Activated T-helper 1 cell treated with anti-CD3 and anti-CD28 coated beads, Interleukin-12 subunit alpha, Interleukin-12 subunit beta, Interleukin-2, Interleukin-4 antibody, amounts not matched to agents 30 ng/mL and 10 ng/mL and 1 ng/mL, durations not matched to agents 14 hours and 24 hours and 36 hours (primary cell): ENCODE results near the gene KIF17. TPM values are rescaled to one million over a fixed set of nuclear protein-coding genes. Genes with fewer than 3 reads are reported as not detected.

Experiments used
- DNase-seq: peaks from one replicate; pipeline ENCODE4 v3.0.0; 2021; ENCODE audit warnings: low spot score
- H3K27ac Mint-ChIP-seq: one replicate; pipeline ENCODE4 v1.8.0; 2021; ENCODE audit warnings: mild to moderate bottlenecking, mixed read lengths
- H3K27me3 Mint-ChIP-seq: one replicate; pipeline ENCODE4 v1.8.0; 2022; ENCODE audit warnings: mild to moderate bottlenecking, moderate library complexity, mixed read lengths; ENCODE audit not compliant: insufficient read depth
- H3K36me3 Mint-ChIP-seq: one replicate; pipeline ENCODE4 v1.8.0; 2021; ENCODE audit warnings: low read depth, mixed read lengths
- H3K4me1 Mint-ChIP-seq: one replicate; pipeline ENCODE4 v1.8.0; 2021; ENCODE audit warnings: low read depth, mixed read lengths
- H3K4me3 Mint-ChIP-seq: one replicate; pipeline ENCODE4 v1.8.0; 2021; ENCODE audit warnings: mild to moderate bottlenecking, moderate library complexity, mixed read lengths
- H3K9me3 Mint-ChIP-seq: one replicate; pipeline ENCODE4 v1.8.0; 2021; ENCODE audit warnings: mixed read lengths
- intact Hi-C: fragments of 100-400 bp; cut with micrococcal nuclease; formaldehyde crosslinking; loops from one replicate; pipeline ENCODE4 v1.15.1; 2024
- total RNA-seq: library from RNA; stranded (reverse); gene quantifications from 2 replicates; pipeline ENCODE4 v1.2.3, GENCODE V29; 2022

The KIF17 gene
- total RNA-seq, 1 donor from 2014 or later: not detected

- no peaks in the 10 kb centered on the region for H3K9me3 Mint-ChIP-seq
- no peak overlapping the region for H3K27ac Mint-ChIP-seq
- H3K4me3 Mint-ChIP-seq: no peak overlapping the region
- peaks cover 3% of the 10 kb centered on the region for H3K36me3 Mint-ChIP-seq
- intact Hi-C loops: loop anchor here (10.0 kb wide), 2 partner anchors 781 to 1789 kb away; partner anchors contain the start of genes OTUD3 and ZBTB40
- H3K27me3 Mint-ChIP-seq: no peaks in the 10 kb centered on the region
- peaks cover 25% of the 10 kb centered on the region for H3K4me1 Mint-ChIP-seq
- no peak for DNase-seq
Measured at GRCh38 chr1:20665726-20666125, 52.1 kb downstream of the KIF17 start.

DNA sequence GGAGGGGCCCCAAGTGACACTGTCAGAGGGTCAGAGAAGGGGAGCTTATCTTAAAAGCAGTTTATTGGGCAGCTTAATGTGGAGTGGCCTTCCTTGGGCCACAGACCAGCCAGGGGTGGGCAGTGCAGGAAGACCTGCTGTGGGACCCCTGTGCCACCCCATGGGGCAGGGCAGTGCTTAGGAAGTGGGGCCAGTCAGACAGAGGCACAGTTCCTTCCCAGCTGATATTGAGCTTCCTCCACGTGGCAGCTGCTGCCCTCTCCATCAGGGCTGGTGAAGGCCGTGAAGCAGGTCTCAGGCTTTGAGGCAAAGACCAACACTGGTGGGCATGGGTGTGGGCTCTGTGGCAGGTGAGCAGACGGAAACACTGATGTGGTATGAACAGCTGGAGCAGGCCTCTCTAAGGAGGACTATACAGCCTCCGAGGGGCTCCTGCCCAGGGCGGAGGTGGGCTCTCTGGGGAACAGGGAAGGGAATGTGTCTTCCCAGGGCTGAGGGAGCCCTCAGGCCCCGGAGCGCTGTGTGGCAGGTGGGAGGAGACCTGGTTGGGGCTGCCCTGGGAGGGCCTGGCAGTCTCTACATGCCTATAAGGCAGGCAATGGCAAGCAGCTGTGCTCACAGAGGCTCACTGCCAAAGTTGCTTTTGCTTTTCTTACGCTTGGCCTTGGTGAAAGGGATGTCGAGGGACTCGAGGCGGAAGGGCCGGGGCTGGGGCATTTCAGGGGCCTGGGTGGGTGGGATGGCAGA is 53.7 kb downstream of the KIF17 start:
- no peaks in the 10 kb centered on the region for H3K27me3 Mint-ChIP-seq
- no peak overlapping the region for H3K27ac Mint-ChIP-seq
- no peak for DNase-seq
- H3K4me3 Mint-ChIP-seq: no peak overlapping the region
- intact Hi-C loops: loop anchor here (10.0 kb wide), 2 partner anchors 779 to 1791 kb away; partner anchors contain the start of genes OTUD3 and ZBTB40
- H3K9me3 Mint-ChIP-seq: no peaks in the 10 kb centered on the region
- peaks cover 14% of the 10 kb centered on the region for H3K36me3 Mint-ChIP-seq
- H3K4me1 Mint-ChIP-seq: peaks cover 40% of the 10 kb centered on the region

- Mint-ChIP-seq H3K9me3 (no peaks in the 10 kb centered on the region), H3K4me1 (peaks cover 43% of the 10 kb centered on the region), H3K4me3 (peak overlapping the region; percentile 27), H3K27me3 (no peaks in the 10 kb centered on the region), H3K27ac (no peak overlapping the region), H3K36me3 (peaks cover 18% of the 10 kb centered on the region)
- no peak for DNase-seq
- intact Hi-C loops: loop anchor here (10.0 kb wide), 2 partner anchors 779 to 1791 kb away; partner anchors contain the start of genes OTUD3 and ZBTB40
Measured at GRCh38 chr1:20663365-20663764, 54.4 kb downstream of the KIF17 start.

- H3K27me3 Mint-ChIP-seq: no peaks in the 10 kb centered on the region
- H3K36me3 Mint-ChIP-seq: peaks cover 25% of the 10 kb centered on the region
- H3K9me3 Mint-ChIP-seq: no peaks in the 10 kb centered on the region
- H3K27ac Mint-ChIP-seq: peak overlapping the region; percentile 97
- intact Hi-C loops: loop anchor here (10.0 kb wide), 2 partner anchors 777 to 1793 kb away; partner anchors contain the start of genes OTUD3 and ZBTB40
- peaks cover 45% of the 10 kb centered on the region for H3K4me1 Mint-ChIP-seq
- H3K4me3 Mint-ChIP-seq: peak overlapping the region; percentile 97
- no peak for DNase-seq
Measured at GRCh38 chr1:20662110-20662475, 55.7 kb downstream of the KIF17 start.

DNA sequence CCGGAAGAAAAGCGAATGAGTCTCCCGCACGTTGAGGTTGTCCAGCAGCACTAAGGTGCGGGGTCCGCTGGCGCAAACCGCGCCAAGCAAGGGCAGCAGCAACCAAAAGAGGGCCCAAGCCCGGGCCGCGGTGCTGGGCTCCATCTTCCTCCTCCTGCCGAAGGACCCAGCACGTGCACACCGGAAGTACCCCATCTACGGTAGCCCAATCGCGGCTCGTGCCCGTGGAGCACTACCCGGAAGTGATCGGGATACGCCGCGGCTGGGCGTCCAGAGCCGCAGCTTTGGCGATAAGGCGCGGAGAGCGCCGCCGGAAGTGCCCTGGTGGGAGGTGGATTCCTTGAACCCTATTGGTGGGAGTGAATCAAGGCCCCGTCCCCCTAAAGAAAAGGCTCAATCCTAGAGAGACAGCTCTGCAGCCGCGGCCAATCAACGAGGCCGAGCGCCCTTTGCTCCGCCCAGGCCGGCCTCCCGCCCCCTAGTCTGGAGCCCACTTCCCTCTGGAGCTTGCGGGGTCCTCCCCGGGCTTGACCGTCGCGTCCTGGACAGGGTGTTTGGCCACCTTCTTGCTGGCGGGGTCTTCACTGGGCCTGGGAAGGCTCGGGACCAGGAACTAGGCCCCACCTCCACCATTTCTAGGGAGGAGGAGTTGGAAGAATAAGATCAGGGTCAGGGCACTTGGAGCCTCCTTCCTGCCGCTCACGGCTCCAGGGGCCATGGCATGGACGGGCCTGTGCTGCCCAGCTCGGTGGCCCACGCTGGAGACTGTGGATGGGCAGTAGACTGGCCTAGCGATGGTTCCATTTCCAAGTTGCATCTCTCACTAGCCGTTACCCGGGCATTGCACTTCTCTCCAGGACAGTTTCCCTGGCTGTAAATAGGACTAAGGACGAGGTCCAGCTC is 56.3 kb downstream of the KIF17 start, which contains the start of gene DDOST:
Gene DDOST, minus strand, starts transcription at position 163 of the 903 bp plus-strand sequence. Its CDS starts 19 bp downstream, at position 144.
- H3K36me3 Mint-ChIP-seq: peaks cover 31% of the 10 kb centered on the region
- intact Hi-C loops: loop anchor here (1.0 to 10.0 kb wide), 9 partner anchors 21 to 1793 kb away; partner anchors contain the start of genes MUL1, OTUD3, PINK1 and SH2D5
- H3K27ac Mint-ChIP-seq: peak within 1 kb of the TSS; percentile 97
- H3K4me3 Mint-ChIP-seq: peak within 1 kb of the TSS; percentile 97
- no peaks in the 10 kb centered on the region for H3K27me3 Mint-ChIP-seq
- H3K4me1 Mint-ChIP-seq: peaks cover 45% of the 10 kb centered on the region
- peak; percentile 94 for DNase-seq
- H3K9me3 Mint-ChIP-seq: no peaks in the 10 kb centered on the region

- Mint-ChIP-seq H3K27ac (peak overlapping the region; percentile 97), H3K4me3 (peak overlapping the region; percentile 97), H3K36me3 (peaks cover 34% of the 10 kb centered on the region), H3K4me1 (peaks cover 47% of the 10 kb centered on the region), H3K9me3 (no peaks in the 10 kb centered on the region), H3K27me3 (no peaks in the 10 kb centered on the region)
- peak; percentile 6 for DNase-seq
- intact Hi-C loops: loop anchor here (1.0 to 10.0 kb wide), 9 partner anchors 20 to 1794 kb away; partner anchors contain the start of genes MUL1, OTUD3, PINK1 and SH2D5
Measured at GRCh38 chr1:20660847-20661206, 57.0 kb downstream of the KIF17 start.

GRCh38 chr1:20660363-20660762 is 57.4 kb downstream of the KIF17 start:
- no peaks in the 10 kb centered on the region for H3K9me3 Mint-ChIP-seq
- H3K36me3 Mint-ChIP-seq: peaks cover 34% of the 10 kb centered on the region
- peak overlapping the region; percentile 97 for H3K27ac Mint-ChIP-seq
- H3K4me1 Mint-ChIP-seq: peaks cover 47% of the 10 kb centered on the region
- no peak for DNase-seq
- H3K27me3 Mint-ChIP-seq: no peaks in the 10 kb centered on the region
- H3K4me3 Mint-ChIP-seq: peak overlapping the region; percentile 97
- intact Hi-C loops: loop anchor here (2.0 to 10.0 kb wide), 4 partner anchors 20 to 1794 kb away; partner anchors contain the start of genes OTUD3, SH2D5 and ZBTB40

GRCh38 chr1:20658166-20658915 is 59.5 kb downstream of the KIF17 start:
- intact Hi-C loops: no loop called here
- DNase-seq: no peak
- H3K27me3 Mint-ChIP-seq: no peaks in the 10 kb centered on the region
- H3K4me1 Mint-ChIP-seq: peaks cover 47% of the 10 kb centered on the region
- peak overlapping the region; percentile 29 for H3K27ac Mint-ChIP-seq
- peak overlapping the region; percentile 97 for H3K4me3 Mint-ChIP-seq
- peaks cover 44% of the 10 kb centered on the region for H3K36me3 Mint-ChIP-seq
- no peaks in the 10 kb centered on the region for H3K9me3 Mint-ChIP-seq

GRCh38 chr1:20657024-20657423 is 60.8 kb downstream of the KIF17 start:
- Mint-ChIP-seq H3K27ac (no peak overlapping the region), H3K9me3 (no peaks in the 10 kb centered on the region), H3K4me3 (no peak overlapping the region), H3K27me3 (no peaks in the 10 kb centered on the region), H3K4me1 (peaks cover 38% of the 10 kb centered on the region), H3K36me3 (peaks cover 55% of the 10 kb centered on the region)
- intact Hi-C loops: no loop called here
- no peak for DNase-seq

DNA sequence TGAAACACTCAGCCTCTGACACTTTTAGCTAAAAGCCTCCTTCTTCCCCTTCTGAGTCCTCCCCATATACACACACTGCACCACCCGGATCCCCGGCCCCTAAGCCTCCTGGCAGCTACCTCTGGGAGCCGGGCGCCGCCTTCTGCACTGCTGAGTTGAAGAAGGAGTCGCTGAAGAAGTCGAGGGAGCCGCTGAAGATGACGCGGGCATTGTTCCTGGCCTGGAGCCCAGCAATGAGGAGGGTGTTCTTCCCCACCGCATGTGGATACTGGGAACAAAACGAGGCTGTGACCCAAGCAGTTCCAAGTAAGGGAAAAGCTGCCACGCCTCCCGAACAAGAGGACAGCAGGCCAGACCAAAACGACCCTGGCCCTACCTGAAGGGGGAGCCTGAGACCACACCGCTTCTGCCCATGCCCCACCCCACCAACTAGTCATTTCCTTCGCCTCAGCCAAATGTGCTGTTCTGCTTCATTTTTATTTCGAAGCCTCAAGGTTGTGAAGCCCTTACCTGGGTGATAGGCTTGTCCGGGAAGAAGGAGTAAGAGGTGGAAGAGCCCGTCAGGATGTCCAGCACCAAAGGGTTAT is 63.6 kb downstream of the KIF17 start:
- Mint-ChIP-seq H3K9me3 (no peaks in the 10 kb centered on the region), H3K36me3 (peaks cover 53% of the 10 kb centered on the region), H3K4me1 (peaks cover 14% of the 10 kb centered on the region), H3K27ac (no peak overlapping the region), H3K27me3 (no peaks in the 10 kb centered on the region), H3K4me3 (no peak overlapping the region)
- no peak for DNase-seq
- intact Hi-C loops: no loop called here

DNA sequence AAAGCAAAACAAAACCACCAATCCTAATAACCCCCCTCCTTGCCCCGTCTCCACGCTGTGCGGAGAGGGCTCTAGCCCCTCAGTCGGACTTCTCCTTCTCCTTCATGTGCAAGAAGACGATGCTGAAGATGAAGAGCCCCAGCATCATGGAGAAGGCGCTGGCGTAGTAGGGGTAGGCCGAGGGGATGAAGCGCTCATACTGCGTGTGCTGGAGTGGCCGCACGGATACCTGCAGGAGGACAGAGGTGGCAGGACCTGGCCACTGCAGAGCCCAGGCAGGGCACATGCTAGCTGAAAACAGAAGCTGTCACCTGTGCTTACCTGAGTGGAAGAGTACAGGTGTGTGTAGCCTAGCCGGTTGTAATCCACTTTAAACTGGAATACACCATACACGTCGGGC is 65.5 kb downstream of the KIF17 start:
- intact Hi-C loops: no loop called here
- Mint-ChIP-seq H3K9me3 (no peaks in the 10 kb centered on the region), H3K27ac (no peak overlapping the region), H3K4me3 (no peak overlapping the region), H3K36me3 (peaks cover 50% of the 10 kb centered on the region), H3K4me1 (peaks cover 10% of the 10 kb centered on the region), H3K27me3 (no peaks in the 10 kb centered on the region)
- DNase-seq: no peak

DNA sequence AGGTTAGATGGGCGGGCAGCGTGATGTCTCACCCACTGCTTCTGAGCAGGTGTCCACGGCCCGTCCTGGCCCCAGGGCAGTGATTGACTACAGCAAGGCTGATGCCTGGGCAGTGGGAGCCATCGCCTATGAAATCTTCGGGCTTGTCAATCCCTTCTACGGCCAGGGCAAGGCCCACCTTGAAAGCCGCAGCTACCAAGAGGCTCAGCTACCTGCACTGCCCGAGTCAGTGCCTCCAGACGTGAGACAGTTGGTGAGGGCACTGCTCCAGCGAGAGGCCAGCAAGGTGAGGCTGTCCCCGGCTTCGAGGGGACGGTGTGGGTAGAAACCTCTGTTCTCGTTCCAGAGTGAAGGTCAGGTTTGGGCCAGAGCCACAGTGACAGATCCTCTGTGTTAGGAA is 68.9 kb downstream of the KIF17 start:
- intact Hi-C loops: loop anchor here (10.0 kb wide), 1 partner anchor 434 kb away; no protein-coding TSS in a partner anchor
- DNase-seq: no peak
- no peaks in the 10 kb centered on the region for H3K9me3 Mint-ChIP-seq
- H3K4me3 Mint-ChIP-seq: no peak overlapping the region
- H3K27me3 Mint-ChIP-seq: no peaks in the 10 kb centered on the region
- no peaks in the 10 kb centered on the region for H3K4me1 Mint-ChIP-seq
- peak overlapping the region; percentile 44 for H3K27ac Mint-ChIP-seq
- H3K36me3 Mint-ChIP-seq: peaks cover 35% of the 10 kb centered on the region
